HG02610 (cell line): Measurements from ENCODE around the gene MYZAP.
A peak's percentile ranks its signal among the peaks of the same experiment; 100 is the strongest.

Experiments used
- ATAC-seq: cut with Tn5 transposase; IDR thresholded peaks from one replicate; pipeline ENCODE4 v1.9.1; 2021; ENCODE audit warnings: mild to moderate bottlenecking, moderate library complexity; ENCODE audit not compliant: unreplicated experiment

Gene MYZAP

GRCh38 chr15:57562196-57562769 is 29.4 kb upstream of the MYZAP start:
- ATAC-seq, result no peak

GRCh38 chr15:57563416-57563815 is 28.3 kb upstream of the MYZAP start:
- no peak for ATAC-seq

DNA sequence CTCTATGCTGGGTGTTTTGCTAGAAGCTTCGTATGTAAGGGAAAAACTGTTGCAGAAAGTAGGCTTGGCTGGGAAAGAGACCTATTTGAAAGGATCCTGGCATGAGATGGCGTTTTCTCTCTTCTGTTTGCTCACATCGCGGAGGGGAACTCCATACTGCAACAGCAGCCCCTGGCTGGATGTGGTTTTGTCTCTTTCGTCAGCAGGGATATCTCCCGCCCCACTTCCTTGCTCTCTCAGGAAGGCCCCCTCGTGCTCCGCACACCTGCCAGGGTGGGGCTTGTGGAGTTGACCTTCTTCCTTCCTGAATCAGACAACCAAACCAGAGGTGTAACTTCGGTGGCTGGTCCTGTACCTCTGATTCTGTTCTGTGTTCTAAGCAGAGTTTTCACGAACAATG is 26.4 kb upstream of the MYZAP start:
- no peak for ATAC-seq

- no peak for ATAC-seq
Observed at GRCh38 chr15:57566834-57567233, 24.9 kb upstream of the MYZAP start.

DNA sequence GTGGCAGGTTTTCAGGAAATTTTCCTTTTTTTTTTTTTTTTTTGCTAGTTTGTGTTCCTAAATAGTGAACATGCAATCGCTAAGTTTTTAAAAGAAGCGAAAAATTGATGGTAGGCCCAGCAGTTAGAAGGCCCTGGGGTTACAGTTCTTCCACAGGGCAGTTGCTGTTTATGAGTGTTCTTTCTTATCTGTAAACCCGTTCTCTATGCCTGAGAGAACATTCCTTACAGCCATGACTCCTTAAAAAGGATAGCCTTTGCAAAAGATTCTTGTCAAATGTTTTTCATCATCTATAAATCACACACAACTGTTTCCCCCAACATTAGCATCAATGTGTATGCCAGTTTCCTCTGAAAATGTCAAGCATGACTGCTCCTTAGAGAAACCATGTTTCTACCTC is 23.8 kb upstream of the MYZAP start:
- ATAC-seq, result no peak

DNA sequence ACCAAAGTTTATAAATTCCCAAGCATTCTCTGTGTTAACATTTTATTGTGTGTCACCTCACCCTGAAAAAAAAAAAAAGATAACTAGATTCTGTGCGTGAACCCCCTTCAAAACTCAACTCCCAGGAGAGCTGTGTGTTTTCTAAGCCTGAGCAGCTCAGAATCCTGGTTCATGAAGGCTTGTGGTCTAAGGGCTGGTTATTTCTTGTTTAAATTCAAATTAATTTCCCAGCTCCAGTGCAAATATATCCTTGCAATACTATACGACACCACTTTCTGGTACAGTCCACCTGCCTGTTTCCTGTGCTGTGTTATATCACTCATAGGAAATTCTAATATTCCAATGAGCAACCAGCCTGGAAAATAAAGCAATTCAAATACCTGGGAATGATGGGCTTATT is 23.4 kb upstream of the MYZAP start:
- no peak for ATAC-seq

DNA sequence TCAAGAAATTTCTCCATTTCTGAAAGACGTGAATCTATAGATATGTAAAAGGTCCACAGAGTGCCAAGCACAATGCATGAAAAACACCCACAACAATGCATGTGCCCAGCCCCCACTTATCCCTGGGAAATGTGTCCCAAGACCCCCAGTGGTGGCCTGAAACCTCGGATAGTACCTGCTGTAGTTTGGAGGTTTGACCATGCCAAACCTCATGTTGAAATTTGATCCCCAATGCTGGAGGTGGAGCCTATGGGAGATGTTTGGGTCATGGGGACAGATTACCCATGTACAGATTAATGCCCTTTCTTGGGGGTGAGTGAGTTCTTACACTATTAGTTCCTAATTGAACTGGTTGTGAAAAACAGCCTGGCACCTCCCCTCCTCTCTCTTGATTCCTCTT is 21.4 kb upstream of the MYZAP start:
- ATAC-seq, result no peak

DNA sequence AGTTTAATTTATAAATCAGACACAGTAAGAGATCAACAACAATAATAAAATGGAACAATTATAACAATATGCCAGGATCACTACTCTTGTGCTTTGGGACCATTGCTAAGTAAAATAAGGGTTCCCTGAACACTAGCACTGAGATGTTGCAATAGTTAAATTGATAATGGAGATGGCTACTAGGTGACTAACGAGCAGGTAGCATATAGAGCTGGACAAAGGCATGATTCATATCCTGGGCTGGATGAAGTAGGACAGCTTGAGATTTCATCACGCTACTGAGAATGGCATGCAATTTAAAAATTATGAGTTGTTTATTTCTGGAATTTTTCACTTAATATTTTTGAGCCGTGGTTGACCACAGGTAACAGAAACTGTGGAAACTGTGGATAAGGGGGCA is 20.7 kb upstream of the MYZAP start:
- no peak for ATAC-seq

DNA sequence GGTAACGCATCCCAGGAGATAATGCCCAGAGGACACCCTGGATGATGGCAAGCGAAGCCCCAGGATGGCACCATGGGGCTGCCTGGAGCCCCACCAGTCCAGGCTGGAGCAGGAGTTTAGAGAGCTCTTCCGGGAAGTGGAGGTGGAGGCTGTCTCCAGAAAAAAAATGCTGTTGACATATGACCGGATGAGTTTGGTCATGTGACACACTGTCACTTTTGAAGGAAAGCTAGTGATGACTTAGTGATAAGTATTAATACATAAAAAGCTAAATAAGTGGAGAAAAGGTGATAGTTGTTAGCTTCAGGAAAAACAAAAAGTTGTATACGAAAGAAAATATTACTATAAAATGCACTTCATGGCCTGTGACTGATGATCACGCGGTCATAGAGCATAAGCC is 20.0 kb upstream of the MYZAP start:
- ATAC-seq, result no peak

- ATAC-seq, result no peak
Observed at GRCh38 chr15:57572468-57572867, 19.2 kb upstream of the MYZAP start.

DNA sequence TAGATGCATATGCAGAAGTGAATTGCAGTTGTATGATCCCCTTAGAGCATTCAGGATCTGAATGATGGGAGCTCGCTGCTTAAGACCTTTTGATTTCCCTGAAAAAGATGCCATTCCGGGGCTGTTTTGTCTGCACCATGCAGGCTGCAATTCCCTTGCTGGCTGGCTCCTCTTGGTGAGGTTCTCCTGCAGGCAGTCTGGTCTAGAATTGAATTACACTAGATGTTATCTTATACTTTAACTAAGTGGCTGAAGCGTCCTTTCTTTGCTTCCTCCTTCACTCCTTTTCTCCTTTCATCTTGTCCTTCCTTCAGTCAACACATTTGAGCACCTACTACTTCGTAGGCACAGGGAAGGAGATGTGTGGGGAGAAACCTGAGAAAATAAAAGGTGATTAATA is 18.6 kb upstream of the MYZAP start:
- no peak for ATAC-seq

DNA sequence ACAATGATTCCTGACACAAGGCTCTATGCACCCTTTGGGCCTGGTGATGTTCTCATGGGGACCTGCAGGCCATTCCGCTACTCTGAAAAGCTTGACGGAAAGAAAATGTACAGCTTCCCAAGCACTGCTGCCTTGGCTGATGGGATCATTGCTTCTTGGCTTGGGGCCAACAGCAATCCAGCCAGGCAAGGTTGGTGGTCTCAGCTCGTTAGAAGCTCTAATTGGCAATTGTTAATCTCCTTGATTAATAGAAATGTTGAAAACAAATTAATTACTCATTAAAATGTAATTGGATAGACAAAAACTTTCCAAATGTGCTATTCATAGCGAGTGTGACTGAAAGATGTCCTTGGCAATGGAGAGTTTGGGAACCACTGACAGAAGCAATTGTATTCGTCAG is 16.3 kb upstream of the MYZAP start:
- no peak for ATAC-seq

DNA sequence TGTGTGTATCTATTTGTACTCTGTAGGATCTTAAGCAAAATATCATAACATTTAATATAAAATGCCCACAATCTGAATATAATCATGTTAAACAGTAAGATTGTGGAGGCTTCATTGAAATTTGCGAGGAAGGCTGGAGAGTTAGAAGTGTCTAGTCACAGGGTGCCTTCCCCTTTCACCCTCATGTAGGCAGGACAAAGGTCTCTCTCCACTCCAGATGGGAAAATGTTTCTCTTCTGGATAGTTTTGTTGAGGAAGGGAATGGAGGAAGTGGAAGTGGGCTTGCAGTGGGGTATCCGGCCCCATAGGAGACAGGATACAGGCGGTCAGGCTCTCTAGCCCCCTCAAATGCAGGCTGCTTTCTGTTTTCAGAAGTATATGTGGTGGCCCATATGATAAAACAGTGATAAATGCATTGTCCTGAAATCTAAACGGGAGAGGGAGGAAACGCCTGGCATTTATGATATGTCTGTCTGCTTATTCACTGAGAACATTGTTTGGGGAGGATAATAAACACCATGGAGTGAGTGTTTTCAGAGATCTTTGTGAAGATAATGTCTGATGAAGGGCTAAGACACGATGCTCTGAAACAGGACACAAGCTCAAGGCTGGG is 13.3 kb upstream of the MYZAP start:
- no peak for ATAC-seq

GRCh38 chr15:57580428-57580827 is 11.3 kb upstream of the MYZAP start:
- no peak for ATAC-seq

GRCh38 chr15:57580866-57581265 is 10.8 kb upstream of the MYZAP start:
- no peak for ATAC-seq

- no peak for ATAC-seq
Observed at GRCh38 chr15:57582090-57582489, 9.6 kb upstream of the MYZAP start.

DNA sequence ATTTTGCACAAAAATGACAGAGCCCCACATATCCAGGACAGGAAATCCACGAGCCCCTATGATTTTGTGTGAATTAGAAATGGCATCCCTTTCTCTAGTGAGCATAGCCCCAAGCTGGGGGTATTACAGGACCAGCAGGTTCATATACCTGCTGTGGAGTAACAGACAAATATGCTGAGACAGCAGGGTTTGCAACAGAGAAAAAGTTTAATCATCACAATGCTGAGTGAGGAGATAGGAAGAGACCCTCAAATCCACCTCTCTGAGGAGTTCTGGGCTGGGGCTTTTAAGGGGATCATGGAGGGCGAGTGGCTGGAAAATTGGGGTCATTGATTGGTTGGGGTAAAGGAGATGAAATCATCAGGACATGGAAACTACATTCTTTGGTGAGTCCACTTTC is 8.4 kb upstream of the MYZAP start:
- ATAC-seq, result no peak

DNA sequence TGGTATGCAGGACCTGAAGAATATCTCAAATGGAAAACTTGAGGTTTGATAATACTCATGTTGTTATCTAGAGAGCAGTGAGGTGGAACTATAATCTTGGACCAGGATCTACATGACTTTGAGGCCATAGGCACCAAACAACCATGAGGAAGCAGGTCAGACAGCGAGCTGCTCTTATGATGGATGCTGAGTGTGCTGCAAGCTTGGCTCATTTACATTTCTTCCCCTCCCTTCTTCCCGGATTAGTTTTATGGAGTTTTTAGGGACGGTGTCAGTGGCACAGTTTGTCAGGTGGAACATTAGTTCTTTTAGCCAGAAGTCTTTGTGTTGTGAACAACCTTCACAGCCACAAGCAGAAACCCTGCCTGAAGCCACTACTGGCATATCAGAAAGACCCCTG is 8.0 kb upstream of the MYZAP start:
- ATAC-seq, result no peak

DNA sequence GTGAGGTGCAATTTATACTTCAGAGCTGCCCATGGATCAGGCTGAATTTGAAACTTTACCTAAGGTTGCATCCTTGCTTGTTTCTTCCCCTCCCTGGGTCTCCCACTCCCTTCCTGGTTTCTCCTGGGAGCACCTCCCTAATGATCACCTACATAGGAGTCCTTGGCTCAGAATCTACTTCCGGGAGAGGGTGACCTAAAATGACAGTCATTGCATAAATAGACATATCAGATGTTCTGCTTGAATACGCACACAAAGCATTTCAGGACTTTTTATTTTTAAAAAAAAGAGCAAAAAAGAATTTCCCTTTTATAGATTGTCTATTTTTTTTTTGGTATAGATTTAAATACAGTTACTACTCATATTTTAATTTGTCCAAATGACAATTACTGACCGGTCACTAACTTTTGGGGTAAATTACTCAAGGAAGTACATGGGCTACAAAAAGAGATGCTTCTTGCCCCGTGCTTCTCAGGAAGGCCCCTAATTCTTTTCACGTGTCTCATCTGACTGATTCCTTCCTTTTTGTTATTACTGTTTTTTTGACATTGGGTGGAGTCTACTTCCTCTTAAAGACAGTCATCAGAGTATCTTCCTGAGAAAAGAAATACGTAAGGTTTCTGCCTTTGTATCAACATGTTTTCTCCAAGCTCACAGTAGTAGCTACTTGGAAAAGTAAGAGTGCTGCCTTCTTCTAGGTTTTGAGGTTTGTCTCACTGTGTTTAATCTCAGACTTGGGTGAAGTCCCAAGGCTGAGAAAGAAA is 4.9 kb upstream of the MYZAP start:
- ATAC-seq, result peak; percentile 58

DNA sequence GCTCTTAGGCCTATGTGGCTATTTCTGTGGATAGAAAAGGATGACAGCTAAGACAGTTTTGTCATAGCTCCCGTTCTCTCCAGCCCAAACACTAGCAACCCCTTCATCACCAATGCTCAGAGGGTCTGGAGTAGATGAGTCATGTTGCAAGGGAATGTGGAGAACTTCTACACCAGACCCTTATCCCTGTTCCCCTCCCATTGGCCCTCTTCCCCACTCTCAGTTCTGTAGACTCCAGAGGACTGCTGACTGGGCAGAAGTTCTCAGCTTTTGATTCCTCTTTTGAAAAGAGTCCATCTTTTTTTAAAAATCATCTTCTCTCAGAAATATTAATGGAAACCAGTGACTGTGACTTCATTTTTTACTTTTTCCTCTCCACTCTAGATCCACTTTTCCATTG is 2.4 kb upstream of the MYZAP start:
- no peak for ATAC-seq

GRCh38 chr15:57589754-57590153 is 1.9 kb upstream of the MYZAP start:
- no peak for ATAC-seq

DNA sequence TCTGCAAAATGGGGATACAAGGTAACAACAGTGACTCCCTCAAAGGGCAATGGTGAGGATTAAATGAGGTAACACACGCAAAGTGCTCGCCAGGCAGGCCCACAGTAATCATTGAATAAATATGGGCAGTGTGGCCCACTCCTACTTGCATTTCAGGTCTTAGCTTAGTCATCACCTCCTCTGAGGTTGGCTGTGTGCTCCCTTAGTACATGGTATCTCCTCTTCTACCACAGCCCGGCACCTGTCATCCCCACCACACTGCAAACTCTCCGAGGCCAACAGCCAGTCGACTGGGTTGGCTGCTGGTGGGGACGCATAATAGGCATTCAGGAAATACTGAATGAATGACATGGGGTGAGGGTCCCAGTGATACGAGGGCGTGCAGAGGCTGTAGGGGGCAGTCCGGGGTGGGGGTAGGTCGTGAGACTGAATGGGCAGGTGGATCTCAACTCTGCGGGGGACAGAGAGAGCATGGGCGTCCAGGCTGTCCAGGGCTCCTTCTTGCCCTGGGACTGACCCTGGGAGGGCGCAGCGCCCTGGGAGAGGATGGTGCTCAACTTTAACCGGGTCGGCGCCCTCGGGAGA is 375 bp upstream of the MYZAP start:
- ATAC-seq, result no peak
